Stimulated activated CD4-positive, alpha-beta T cell treated with anti-CD3 and anti-CD28 coated beads, Interleukin-1b, Interleukin-23, amount 100 ng/mL, for 4 hours (primary cell): Measurements from ENCODE around the gene MSH5.

Experiments
- DNase-seq, 2 donors: peaks; one replicate each; pipeline ENCODE4 v3.0.0-alpha.2; 2020; ENCODE audit warnings: low read depth in 2 of 2

Gene MSH5

DNA sequence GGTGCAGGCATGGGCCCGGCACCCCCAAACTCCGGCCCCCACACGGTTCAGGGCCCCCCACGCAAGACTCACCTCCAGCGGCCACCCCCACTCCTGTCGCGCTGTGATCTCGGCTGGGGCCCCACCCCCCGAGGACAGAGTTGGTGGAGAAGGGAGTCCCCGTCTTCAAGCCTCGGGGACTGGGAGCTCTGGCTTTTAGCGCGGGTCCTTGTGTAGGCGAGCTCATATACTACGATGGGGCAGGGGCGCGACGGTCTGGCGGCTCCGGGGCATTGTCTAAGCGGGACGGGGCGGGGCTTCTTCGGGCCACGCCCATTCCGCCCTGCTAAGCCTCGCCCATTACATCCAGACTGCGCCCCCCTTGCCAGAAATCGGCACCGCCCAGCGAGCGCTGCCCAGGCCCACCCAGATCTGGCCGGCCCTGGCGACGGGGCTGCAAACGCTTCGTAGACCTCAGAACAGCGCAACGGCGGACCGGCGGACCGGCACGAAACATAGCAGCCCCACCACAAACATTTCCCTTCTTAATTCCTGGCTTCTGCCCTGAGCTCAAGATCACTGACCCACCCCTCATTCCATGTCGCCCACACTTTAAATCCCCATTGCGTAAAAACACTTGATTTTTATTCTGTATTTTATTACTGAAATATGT, 9.7 kb upstream of the MSH5 start:
- peak; percentile 50 to 58 for DNase-seq

DNA sequence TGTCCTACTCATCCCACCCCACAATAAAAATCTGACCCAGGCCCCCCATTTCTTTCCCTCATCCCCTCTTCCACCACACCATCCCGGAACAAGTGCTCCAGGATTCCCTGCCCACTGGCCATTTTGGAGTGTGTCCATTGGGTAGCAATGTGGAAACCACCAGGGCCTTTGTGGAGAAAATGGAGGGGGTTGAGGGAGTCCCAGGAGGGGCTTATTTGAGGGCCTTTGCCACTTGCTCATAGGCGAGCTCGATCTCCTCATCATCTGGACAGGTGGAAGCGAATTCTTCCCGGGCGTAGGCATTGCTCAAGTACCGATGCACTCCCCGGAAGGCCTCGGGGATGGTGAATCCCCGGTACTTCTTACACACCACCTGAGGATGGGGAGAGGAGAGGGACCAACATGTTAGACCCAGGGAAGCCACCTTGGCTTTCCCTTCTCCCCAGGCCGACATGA, 9.1 kb upstream of the MSH5 start:
- DNase-seq, result no peak

DNA sequence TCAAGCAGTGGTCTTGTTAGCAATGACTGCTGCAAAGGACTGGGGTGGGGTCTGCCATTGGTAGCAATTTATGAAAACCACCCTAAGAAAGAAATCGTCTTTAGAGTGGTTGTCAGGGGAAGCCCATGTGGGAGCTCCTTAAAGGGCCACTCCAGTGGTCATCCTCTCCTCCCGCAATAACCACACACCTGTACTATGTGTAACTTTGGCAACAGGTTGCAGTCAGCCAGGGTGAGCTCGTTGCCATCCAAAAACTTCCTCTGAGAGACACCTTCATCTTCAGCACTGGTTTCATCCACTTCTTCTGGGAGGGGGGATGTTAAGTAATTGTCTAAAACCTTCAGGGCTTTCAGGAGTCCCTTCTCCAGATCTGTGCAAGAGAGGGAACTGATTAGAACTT, 7.8 kb upstream of the MSH5 start:
- DNase-seq, result no peak

DNA sequence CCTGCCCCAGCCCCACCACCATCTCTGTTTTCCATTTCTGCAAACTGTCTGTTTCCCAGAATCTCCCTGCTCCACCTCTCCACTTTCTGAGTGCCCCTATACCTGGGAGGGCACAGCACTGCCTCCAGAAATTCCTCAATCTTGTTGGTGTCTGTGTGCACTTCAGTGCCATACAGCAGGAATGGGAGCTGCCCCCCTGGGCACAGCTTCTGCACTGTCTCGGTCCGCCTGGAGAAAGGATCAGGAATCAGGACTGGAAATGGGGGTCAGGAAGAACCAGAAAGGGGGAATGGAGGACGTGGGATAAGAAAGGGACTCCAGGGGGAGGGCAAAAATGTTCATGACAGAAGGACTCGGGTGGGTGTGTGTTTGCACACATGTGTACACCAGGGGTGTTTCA, 6.1 kb upstream of the MSH5 start:
- no peak for DNase-seq

DNA sequence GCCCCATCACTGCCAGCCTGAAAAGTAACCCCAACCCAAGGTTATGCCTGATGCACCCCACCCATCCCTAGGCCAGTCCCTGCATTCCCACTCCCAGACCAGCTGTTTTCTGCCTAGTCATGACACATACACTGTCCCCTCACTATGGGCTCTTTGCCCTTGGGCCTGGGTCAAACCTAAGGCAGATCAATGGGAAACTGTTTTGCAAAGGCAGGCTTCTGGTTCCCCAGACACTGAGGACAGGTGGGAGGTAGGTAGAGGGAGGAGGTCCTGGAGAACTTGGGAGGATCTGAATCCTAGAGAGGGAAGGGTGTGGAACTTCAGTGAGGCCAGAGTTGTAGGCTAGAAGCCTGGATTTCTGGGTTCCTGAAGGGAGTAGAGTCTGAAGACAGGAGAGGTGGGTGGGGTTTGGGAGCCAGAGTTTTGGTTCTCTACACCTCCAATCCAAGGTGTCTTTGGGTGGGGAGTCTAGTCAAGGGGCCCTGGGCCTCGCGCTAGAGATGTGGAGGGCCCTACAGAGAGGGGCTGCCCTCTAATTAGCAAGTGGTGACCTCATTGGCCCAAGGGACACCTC, 5.5 kb upstream of the MSH5 start:
- no peak for DNase-seq

DNA sequence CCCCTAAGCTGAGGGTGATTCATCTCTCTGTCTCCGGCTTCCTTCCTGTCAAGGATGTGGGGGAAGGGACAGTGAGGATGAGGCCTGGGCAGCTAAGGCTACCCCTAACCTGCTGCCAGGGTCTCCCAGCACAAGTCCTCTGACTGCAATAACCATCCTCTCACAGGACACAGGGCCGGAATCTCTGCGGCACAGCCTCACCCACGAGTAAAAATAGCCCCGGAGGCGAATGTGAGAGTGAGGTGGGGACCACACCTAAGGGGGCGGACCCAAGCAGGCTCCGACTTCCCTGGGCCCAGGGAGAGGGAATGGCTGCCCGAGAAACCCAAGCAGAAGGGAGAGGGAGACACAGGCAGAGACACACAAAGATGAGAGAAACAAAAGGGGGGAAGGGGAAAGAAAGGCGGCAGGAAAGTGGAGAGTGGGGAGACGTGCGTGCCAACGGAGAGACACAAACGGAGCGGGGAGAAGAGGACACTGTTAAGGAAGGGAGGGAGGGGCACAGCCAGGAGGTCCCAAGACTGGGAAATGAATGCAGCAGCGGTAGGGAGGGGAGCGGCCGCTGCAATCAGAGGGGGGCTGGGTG, 4.9 kb upstream of the MSH5 start:
- peak in 1 of 2 donors; percentile 20 for DNase-seq

DNA sequence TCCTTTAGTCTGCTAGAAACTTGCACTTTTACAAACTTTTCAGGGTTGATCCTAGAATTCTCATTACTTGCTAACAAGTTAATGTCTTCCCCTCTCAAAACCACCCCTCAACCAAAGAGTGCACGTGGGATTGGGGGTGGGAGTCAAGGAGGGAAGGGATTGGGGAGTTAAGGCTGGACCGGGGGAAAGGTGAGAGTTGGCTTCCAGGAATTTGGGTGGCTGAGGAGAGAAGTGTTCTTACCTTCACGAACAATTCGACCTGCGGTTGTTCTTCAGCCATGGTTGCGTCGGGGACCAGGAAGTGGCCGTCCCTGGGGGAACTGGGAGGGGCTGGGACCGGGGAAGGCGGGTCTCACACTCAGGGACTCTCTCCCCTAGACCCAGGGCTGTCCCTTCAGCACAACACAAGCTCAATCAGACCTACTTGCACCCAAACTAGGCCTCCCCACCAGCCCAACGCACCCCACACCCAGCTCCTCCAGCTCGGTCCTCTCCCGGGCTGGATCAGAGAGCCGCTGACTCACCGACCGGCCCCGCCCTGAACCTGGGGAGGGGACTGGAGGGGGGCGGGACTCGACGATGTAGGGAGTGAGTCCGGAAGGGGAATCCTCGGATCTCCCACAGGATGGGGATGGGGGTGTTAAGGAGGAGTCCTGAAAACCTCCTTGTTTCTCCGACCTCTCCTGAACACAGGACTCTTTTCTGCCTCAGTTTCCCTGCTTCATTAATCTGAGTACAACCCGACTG, 3.6 kb upstream of the MSH5 start, which contains the start of gene CLIC1:
TSS of gene CLIC1 (minus strand) at position 510 of the 747 bp plus-strand sequence. CDS start at position 280, 230 bp downstream.
- peak; percentile 62 to 73 for DNase-seq

DNA sequence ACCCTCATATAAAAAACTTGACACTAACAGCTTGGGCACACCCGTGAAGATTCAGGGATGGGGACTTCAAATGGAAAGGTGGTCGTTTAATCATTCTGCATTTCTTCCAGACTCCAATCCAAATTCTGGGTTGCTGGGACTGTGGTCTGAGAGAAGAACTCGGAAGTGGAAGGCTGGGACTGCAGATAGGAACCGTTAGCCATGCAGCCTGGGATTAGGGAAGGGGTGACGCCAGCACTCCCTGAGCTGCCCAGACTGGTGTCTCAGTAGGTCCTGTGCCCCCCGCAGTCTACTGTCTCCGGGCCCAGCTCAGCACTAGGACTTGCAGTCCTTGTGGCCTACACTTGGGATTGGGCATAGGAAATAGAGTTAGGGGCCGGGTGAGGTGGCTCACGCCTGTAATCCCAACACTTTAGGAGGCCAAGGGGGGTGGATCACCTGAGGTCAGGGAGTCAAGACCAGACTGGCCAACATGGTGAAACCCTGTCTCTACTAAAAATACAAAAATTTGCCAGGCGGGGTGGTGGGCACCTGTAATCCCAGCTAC, 3.0 kb upstream of the MSH5 start:
- DNase-seq, result no peak

DNA sequence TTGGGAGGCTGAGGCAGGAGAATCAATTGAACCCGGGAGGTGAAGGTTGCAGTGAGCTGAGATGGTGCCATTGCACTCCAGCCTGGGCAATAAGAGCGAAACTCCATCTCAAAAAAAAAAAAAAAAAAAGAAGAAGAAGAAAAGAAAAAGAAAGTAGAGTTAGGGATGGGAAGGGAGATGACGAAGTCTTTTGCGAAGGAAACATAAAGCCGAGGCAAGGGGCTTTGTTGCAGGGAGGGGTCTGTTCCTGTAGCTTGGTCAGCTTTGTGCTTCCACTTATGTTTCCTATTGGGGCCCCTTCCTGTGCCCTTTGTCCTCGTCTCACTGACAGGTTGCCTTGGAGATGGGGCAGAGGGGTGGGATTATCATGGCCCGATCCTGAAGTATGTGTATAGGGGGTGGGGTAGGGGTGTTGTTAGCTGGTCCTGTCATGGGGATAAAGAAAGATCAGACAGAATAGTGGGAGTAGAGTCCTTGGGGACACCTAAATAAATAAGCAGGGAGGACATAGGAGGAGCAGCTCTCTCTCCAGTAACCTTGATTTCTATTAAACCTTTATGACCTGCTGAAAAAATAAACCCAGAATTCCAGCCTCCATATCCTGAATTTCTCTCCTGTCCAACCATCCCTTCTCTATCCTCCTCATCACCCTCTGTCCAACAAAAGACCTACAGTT, 2.4 kb upstream of the MSH5 start:
- DNase-seq, result no peak

DNA sequence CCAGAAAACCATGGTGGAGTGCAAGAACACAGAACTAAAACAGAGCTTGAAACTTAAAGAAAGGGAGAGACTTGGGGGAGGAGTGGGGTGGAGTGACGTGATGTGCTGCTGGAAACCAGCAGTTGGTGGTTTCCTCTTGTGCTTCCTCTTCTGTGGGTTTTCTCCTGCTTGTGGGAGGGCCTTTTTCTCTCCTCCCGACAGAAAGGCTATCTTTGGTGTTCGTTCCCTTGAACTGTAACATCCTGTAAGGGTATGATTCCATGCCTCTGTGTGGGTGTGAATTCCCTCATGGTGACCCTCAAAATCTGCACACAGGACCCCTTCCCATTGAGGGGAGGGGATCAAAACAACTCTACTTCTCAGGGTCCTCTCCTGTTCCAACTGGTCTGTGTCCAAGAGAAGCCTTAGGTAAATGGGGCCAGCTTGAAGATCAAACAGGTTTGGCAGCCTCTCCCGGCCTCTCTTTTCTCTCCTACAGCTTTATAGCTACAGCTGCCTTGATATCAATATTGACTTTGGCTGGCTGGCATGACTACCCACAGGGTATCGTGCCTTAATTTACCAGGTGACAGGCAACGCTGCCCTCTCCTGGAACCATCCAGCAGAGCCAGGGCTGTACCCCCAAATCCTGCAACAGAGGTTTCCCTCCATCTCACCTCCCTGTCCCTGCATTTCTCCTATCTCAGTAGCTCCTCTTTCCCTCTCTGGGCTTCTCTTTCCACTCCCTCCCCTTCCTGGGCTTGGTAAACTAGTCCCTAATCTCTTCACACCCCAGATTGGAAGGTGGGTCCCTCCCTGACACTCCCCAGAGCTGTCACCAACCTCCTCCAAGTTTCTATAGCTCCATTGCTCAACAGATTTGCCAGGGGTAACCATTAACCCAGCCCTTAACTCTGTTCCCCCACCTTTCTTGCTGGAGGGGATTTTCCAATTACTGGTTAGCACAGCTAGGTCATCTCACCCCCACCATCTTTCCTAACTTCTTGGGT, 1.5 kb upstream of the MSH5 start:
- peak; percentile 30 to 47 for DNase-seq

DNA sequence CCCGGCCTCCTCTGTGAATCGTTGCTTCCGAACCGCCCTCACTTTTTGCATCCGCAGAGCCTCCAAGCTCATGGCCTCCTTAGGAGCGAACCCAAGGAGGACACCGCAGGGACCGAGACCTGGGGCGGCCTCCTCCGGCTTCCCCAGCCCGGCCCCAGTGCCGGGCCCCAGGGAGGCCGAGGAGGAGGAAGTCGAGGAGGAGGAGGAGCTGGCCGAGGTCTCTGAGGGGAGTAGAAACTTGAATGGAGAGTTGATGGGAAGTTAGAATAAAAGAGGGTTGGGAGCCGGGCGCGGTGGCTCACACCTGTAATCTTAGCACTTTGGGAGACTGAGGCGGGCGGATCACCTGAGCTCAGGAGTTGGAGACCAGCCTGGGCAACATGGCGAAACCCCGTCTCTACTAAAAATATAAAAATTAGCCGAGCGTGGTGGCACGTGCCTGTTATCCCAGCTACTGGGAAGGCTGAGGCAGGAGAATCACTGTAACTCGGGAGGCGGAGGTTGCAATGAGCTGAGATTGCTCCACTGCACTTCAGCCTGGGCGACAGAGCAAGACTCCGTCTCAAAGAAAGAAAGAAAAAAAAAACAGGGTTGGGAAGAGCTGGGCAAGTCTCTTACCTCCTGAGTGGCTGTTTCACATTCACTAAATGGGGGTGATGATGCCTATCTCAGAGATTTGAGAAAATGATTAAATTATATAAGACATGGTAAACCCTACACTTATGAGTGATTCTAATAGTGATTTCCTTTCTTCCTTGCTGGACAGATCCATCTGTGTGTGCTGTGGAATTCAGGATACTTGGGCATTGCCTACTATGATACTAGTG, 805 bp downstream of the MSH5 start:
- DNase-seq, result no peak

DNA sequence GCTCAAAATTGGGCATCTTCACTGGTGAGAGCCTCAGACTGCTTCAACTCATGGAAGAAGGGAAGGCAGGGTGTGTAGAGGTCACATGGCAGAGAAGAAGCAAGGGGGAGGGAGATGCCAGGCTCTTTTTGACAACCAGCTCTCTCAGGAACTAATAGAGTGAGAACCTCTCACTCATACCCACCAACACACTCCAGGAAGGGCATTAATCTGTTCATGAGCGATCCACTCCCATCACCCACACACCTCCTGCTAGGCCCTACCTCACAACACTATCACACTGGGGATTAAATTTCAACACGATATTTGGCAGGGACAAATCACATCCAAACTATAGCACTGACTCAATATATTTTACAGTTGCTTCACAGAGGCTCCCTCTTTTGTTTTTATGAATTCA, 2.0 kb downstream of the MSH5 start:
- DNase-seq, result no peak

DNA sequence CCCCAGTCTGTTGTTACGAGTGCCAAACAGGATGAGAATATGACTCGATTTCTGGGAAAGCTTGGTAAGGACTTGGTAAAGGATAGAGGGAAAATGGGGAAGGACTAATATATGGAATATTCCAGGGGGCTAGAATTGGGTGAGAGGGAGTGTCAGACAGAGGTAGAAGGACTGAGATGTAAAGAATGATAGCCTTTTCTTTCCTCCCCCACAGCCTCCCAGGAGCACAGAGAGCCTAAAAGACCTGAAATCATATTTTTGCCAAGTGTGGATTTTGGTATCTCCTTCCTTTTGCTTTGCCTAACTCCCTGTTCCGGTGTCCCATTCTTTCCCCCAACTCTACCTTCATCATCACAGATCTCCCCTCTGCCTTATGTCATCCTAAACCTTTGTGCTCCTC, 3.1 kb downstream of the MSH5 start:
- DNase-seq, result no peak

DNA sequence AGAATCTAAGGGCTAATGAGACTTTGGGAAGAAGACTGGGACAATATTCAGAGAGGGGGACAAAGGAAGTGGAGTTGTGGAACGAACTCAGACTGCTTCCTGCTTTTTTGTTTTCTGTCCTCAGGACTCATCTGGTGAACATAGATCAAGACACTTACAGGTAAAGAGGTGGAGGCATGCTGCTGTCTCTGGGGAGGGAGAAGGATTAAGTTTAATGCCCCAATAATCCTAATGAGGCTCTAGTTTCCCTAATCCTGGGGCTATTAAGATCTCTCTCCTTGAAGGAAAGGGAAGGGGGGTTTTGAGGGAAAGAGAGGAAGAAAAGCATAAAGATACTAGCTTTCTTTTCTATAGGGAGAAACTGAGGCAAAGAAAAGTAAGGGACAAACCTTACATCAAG, 4.6 kb downstream of the MSH5 start:
- DNase-seq, result no peak

DNA sequence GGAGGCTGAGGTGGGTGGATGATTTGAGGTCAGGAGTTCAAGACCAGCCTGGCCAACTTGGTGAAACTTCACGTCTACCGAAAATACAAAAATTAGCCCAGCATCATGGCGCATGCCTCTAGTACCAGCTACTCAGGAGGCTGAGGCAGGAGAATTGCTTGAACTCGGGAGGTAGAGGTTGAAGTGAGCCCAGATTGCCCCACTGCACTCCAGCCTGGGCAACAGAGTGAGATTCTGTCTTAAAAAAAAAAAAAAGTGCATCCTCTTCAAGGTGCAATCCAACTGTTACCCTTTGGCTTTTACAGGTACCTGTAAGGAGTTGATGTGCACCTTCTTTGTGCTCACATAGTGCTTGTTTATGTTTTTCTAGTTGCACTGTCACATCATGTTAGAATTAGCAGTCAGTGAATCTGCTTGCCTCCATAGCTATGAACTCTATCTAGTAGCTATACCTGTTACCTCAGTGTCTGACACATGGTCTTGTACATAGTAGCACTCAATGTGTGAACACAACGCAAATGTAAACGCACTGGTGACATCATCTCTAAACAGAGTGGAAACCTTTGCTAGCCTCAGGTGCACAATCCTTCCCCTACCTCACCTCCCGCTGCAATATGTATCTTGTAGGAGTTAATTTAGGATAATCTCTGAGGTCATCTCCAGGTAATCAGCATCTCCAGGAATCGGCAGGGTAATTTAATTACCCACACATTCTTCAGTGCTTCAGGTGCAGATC, 9.7 kb downstream of the MSH5 start:
- DNase-seq, result no peak

DNA sequence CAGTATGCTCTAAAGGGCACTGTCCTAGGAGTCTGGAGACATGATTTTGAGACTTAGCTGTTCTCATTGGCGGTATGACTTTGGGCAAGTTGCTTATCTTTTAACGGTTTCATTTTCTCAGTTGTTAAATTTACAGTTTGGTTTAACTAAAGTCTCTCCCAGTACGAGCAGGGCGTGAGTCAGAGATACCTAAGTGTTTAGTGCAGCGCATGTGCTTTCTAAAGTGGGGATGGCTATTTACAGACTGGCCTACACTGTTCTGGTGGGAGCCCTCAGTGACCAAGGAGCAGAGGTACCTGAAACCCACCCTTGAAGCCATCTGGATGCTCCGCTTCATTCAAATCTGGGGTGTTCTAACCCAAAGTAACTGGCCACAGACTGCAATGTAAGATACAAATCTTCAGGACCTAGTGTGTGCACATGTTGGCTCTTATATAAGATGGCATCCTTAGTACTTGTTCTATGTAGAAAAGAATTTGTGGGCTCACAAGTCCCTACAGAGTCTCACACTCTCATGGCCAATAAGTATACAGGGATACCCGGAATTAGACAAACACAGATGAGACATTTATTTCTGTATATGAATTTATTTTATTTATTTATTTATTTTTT, 10.7 kb downstream of the MSH5 start:
- DNase-seq, result no peak

DNA sequence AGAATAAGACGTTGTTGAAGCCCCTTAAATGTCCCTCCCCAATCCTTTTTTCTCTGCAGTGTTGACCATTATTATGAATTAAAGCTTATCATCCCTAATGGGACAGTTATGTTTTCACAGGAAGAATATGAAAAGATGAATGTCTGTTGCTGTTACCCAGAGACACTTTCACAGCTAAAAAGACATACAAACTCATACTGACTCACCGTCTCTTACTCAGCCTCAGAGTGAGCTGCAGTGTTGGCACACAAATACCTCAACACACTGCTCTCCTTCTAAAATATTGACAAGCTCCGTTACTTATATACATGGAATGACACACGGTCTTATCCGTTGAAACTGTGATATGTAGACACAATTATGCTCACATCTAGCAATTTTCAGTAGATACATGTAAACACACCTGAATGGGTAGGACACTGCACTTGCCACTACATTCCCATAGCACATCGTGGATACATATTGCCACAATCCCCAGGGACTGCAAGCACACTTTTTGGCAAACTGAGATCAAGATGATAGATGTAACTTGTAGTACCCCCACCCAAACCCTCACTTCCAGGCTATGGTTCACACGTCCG, 13.0 kb downstream of the MSH5 start:
- no peak for DNase-seq

DNA sequence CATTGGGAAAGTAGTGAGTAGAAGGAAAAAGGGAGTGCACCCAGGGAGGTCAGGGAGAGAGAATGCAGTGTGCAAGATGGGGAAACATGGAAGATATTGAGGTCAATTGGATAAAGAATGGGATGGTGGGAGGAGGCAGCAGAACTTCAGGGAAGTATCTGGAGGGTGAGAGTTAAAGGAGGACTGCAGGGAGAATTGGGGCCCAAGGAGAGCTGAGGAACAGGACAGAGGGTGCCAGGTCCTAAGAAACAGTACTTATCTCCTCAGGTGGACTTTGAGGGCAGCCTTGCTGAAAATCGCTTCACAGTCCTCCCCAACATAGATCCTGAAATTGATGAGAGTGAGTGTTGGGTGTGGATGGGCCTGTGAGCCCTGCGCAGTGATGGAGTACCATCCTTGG, 18.5 kb downstream of the MSH5 start:
- no peak for DNase-seq
